ENCODE results near the gene THOC6. TPM values are rescaled to one million over a fixed set of nuclear protein-coding genes. Genes with fewer than 3 reads are reported as not detected.
"Not testable (repeated sequence)": the region's sequence is repeated elsewhere in the genome, so short reads cannot be mapped to it uniquely, and the experiment has no call there.

THOC6 gene
- total RNA-seq, 4 donors from 2014 or later = 13.2 to 22.1 (median 20.1) TPM

DNA sequence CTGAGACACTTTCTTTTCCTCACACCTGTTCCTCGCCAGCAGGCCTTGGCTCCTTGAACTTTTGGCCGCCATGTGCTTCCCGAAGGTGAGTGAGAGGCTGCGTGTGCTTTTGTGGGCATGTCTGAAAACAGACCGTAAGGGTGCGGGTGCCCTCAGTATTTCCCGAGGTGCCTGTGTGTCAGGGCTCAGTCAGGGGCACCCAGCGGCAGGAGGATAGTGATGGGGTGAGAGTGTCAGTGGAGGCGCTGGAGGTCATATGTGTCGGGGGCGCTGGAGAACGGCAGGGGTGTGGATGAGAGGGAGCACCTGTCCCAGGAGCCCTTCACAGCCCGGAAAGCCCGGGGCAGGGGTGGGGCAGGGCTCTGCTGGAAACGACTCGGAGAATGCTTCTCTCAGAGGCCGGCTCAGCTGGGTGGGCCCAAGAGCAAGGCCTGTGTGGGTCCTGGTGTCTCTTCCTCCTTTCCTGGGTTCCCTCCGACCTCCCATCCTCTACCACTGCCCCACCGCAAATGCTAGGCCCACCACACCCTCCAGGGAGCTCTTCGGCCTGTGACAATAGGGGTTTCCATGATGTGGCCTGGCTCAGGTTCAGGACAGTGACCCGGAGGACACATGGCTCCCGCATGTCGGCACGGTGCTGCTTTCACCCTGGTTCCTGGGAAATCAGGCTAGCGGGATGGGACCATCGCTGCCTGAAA lies 42.1 kb downstream of the THOC6 start:
- no peak overlapping the region for H3K4me3 ChIP-seq (ENCODE audit: low read depth, poor library complexity, severe bottlenecking)
- intact Hi-C loops (cut with DNase I; ENCODE audit: low total_unique reads) = no loop called here
- DNase-seq (ENCODE audit: low spot score in 2 of 2) = no peak
- 49 to 62% methylated on average over 21 to 26 of the region's 26 CpGs for WGBS, 2 donors
- TF ChIP-seq, protein P1, sequence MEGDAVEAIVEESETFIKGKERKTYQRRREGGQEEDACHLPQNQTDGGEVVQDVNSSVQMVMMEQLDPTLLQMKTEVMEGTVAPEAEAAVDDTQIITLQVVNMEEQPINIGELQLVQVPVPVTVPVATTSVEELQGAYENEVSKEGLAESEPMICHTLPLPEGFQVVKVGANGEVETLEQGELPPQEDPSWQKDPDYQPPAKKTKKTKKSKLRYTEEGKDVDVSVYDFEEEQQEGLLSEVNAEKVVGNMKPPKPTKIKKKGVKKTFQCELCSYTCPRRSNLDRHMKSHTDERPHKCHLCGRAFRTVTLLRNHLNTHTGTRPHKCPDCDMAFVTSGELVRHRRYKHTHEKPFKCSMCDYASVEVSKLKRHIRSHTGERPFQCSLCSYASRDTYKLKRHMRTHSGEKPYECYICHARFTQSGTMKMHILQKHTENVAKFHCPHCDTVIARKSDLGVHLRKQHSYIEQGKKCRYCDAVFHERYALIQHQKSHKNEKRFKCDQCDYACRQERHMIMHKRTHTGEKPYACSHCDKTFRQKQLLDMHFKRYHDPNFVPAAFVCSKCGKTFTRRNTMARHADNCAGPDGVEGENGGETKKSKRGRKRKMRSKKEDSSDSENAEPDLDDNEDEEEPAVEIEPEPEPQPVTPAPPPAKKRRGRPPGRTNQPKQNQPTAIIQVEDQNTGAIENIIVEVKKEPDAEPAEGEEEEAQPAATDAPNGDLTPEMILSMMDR (IDR thresholded peaks at IDR 0.05) = no peak
- TF ChIP-seq POLR2A (IDR thresholded peaks at IDR 0.05) = no peak

GRCh38 chr16:3066440-3066748 lies 42.6 kb downstream of the THOC6 start:
- WGBS, 2 donors = 86 to 94% methylated on average over 7 of the region's 7 CpGs
- intact Hi-C loops (cut with DNase I; ENCODE audit: low total_unique reads) = no loop called here
- TF ChIP-seq, protein P1 (IDR thresholded peaks at IDR 0.05) = no peak
- no peak for TF ChIP-seq POLR2A (IDR thresholded peaks at IDR 0.05)
- no peak overlapping the region for H3K4me3 ChIP-seq (ENCODE audit: low read depth, poor library complexity, severe bottlenecking)
- no peak for DNase-seq (ENCODE audit: low spot score in 2 of 2)

DNA sequence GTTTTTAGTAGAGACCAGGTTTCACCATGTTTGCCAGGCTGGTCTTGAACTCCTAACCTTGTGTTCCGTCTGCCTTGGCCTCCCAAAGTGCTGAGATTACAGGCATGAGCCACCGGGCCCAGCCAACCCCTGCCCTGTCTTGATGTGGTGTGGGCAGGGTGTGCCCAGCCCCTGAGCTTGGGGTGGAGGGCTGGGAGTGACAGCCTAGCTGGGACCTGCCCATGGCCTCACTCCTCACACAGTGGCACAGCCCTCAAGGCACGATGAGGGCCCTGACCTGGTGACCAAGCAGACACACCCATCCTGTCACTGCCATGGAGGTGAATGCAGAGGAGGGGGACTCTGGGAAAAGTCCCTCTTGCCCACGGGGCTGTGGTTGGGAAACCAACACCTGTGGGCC lies 44.7 kb downstream of the THOC6 start:
- TF ChIP-seq, protein P1 (IDR thresholded peaks at IDR 0.05) = no peak
- TF ChIP-seq POLR2A (IDR thresholded peaks at IDR 0.05) = no peak
- H3K4me3 ChIP-seq (ENCODE audit: low read depth, poor library complexity, severe bottlenecking) = no peak overlapping the region
- WGBS, 2 donors = 49 to 77% methylated on average over 4 of the region's 4 CpGs
- intact Hi-C loops (cut with DNase I; ENCODE audit: low total_unique reads) = no loop called here
- no peak for DNase-seq (ENCODE audit: low spot score in 2 of 2)

- intact Hi-C loops (cut with DNase I; ENCODE audit: low total_unique reads) = not testable (repeated sequence)
- WGBS, 2 donors = 89 to 90% methylated on average over 10 of the region's 11 CpGs
These were observed 45.3 kb downstream of the THOC6 start for GRCh38 chr16:3069146-3069545.

DNA sequence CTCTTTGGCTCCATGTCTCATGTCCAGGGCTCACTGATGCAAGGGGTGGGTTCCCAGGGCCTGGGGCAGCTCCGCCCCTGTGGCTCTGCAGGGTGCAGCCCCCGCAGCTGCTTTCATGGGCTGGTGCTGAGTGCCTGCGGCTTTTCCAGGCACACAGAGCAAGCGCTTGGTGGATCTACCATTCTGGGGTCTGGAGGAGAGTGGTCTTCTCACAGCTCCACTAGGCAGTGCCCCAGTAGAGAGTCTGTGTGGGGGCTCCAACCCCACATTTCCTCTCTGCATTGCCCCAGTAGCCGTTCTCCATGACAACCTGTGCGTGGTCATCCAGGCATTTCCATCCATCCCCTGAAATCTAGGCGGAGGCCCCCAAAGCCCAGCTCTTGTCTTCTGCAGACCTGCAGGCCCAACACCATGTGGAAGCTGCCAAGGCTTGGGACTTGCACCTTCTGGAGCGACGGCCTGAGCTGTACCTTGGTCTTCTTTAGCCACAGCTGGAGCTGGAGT lies 46.8 kb downstream of the THOC6 start:
- intact Hi-C loops (cut with DNase I; ENCODE audit: low total_unique reads) = no loop called here
- DNase-seq (ENCODE audit: low spot score in 2 of 2) = no peak
- TF ChIP-seq POLR2A (IDR thresholded peaks at IDR 0.05) = no peak
- TF ChIP-seq, protein P1 (IDR thresholded peaks at IDR 0.05) = no peak
- WGBS, 2 donors = 85 to 89% methylated on average over 9 of the region's 9 CpGs
- no peak overlapping the region for H3K4me3 ChIP-seq (ENCODE audit: low read depth, poor library complexity, severe bottlenecking)

More at GRCh38 chr16:3069146-3069545, 45.3 kb downstream of the THOC6 start:
- not testable (repeated sequence) for H3K4me3 ChIP-seq (ENCODE audit: low read depth, poor library complexity, severe bottlenecking); DNase-seq (ENCODE audit: low spot score in 2 of 2)

DNA sequence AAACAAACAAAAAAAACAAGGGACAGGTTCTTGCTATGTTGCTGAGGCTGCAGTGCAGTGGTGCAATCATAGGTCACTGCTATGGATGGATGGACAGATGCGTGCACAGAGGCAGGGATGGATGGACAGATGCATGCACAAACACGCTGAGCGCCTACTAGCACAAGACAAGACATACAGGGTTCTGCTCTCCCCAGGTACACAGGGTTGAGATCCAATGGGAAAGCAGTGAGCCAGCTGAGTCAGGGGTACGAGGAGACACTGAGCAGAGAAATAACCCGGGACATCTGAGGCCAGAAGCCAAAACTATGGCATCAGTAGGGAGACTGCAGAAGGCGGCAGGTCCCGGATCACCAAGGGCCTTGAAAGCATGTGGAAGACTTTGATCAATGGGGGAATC lies 47.8 kb downstream of the THOC6 start:
- no peak for TF ChIP-seq POLR2A (IDR thresholded peaks at IDR 0.05)
- TF ChIP-seq, protein P1 (IDR thresholded peaks at IDR 0.05) = no peak
- DNase-seq (ENCODE audit: low spot score in 2 of 2) = no peak
- WGBS, 2 donors = 85 to 89% methylated on average over 7 of the region's 7 CpGs
- intact Hi-C loops (cut with DNase I; ENCODE audit: low total_unique reads) = no loop called here
- no peak overlapping the region for H3K4me3 ChIP-seq (ENCODE audit: low read depth, poor library complexity, severe bottlenecking)

DNA sequence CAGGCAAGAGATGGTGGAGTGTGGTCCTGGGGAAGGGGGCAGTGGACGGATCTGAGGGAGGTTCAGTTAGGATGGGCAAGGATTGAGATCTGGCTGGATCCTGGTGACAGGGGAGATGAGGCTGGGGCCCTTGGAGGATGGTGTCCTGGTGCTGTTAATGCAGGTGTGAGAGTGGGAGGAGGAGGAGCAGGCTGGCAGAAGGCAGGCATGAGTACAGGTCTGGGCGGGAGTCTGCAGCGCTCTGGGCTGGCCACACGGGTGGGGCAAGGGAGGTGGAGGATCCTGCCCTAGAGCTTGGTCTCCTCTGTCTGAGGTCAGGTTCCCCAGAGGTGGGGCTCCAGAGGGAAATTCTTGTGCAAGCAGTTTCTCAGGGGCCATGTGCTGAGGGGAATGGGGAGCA lies 48.3 kb downstream of the THOC6 start:
- WGBS, 2 donors = 43 to 44% methylated on average over 4 of the region's 4 CpGs
- H3K4me3 ChIP-seq (ENCODE audit: low read depth, poor library complexity, severe bottlenecking); DNase-seq (ENCODE audit: low spot score in 2 of 2); intact Hi-C loops (cut with DNase I; ENCODE audit: low total_unique reads): not testable (repeated sequence)

DNA sequence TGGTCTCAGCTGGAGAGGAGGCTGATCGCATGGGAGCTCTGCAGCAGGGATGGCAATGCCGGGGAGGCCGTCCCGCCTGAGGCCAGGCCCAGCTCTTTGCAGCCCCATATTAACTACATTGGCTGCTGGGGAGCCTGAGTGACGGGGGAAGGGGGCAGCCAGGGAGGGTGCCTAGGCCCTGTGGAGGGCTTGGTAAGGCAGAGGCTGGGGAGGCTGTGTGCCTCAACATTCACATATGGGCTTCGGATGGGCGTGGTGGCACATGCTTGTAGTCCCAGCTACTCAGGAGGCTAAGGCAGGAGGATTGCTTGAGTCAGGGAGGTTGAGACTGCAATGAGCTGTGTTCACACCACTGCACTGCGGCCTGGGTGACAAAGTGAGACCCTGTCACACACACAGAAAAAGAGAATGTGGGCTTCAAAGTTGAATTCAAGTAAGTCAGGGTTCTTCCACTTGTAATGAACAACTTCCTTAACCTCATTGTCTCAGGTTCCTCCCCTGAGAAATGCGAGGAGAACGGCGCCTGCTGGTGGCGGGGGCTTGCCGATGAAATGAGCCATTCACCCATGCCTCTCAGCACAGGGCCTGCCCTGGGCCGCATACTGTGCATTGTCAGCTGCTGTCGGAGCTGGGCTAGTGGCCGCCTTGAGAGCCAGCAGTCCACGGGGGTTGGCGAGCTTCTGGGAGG lies 48.9 kb downstream of the THOC6 start:
- DNase-seq (ENCODE audit: low spot score in 2 of 2) = not testable (repeated sequence)
- WGBS, 2 donors = 70 to 72% methylated on average over 6 to 15 of the region's 18 CpGs

More for the DNA sequence above, 48.9 kb downstream of the THOC6 start:
- H3K4me3 ChIP-seq (ENCODE audit: low read depth, poor library complexity, severe bottlenecking); intact Hi-C loops (cut with DNase I; ENCODE audit: low total_unique reads): not testable (repeated sequence)
